ENCODE data around the gene LAMB4. TPM values are rescaled to one million over a fixed set of nuclear protein-coding genes. Genes with fewer than 3 reads are reported as not detected.

The LAMB4 gene
- polyA plus RNA-seq, 1 of the 3 experiments (the other 2 are of a cell fraction), result 0.36 TPM

- CTCF ChIA-PET, result no interaction called here
Observed at GRCh38 chr7:108127461-108127860, 2.7 kb downstream of the LAMB4 start.

More at GRCh38 chr7:108127461-108127860, 2.7 kb downstream of the LAMB4 start:
- POLR2A ChIA-PET, result no interaction called here
- H3K4me2 ChIP-seq, result no peak overlapping the region
- 74% methylated on average over 5 of the region's 5 CpGs for WGBS (ENCODE audit: low lambda C conversion rate)
- no peaks in the 10 kb centered on the region for H3K36me3 ChIP-seq (replicated peaks in 1 of 2; ENCODE audit: control insufficient read depth in 1 of 2, insufficient read depth in 2 of 2, low read length in 1 of 2)
- TF ChIP-seq POLR2AphosphoS5 (IDR thresholded peaks at IDR 0.05; ENCODE audit: low read depth, low read length), result no peak
- TF ChIP-seq RAD21 (IDR thresholded peaks at IDR 0.05; ENCODE audit: low read length), result no peak
- TF ChIP-seq SIN3A (IDR thresholded peaks at IDR 0.05; ENCODE audit: borderline replicate concordance, low read depth, low read length), result no peak
- no peak for TF ChIP-seq RFX5 (IDR thresholded peaks at IDR 0.05; ENCODE audit: low read length)
- TF ChIP-seq CTCF (IDR thresholded peaks at IDR 0.05), result no peak
- TF ChIP-seq, protein P1, sequence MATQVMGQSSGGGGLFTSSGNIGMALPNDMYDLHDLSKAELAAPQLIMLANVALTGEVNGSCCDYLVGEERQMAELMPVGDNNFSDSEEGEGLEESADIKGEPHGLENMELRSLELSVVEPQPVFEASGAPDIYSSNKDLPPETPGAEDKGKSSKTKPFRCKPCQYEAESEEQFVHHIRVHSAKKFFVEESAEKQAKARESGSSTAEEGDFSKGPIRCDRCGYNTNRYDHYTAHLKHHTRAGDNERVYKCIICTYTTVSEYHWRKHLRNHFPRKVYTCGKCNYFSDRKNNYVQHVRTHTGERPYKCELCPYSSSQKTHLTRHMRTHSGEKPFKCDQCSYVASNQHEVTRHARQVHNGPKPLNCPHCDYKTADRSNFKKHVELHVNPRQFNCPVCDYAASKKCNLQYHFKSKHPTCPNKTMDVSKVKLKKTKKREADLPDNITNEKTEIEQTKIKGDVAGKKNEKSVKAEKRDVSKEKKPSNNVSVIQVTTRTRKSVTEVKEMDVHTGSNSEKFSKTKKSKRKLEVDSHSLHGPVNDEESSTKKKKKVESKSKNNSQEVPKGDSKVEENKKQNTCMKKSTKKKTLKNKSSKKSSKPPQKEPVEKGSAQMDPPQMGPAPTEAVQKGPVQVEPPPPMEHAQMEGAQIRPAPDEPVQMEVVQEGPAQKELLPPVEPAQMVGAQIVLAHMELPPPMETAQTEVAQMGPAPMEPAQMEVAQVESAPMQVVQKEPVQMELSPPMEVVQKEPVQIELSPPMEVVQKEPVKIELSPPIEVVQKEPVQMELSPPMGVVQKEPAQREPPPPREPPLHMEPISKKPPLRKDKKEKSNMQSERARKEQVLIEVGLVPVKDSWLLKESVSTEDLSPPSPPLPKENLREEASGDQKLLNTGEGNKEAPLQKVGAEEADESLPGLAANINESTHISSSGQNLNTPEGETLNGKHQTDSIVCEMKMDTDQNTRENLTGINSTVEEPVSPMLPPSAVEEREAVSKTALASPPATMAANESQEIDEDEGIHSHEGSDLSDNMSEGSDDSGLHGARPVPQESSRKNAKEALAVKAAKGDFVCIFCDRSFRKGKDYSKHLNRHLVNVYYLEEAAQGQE (IDR thresholded peaks at IDR 0.05; ENCODE audit: low read depth, low read length), result no peak
- no peak for TF ChIP-seq PBX3 (IDR thresholded peaks at IDR 0.05)
- TF ChIP-seq RCOR1 (IDR thresholded peaks at IDR 0.05; ENCODE audit: low read length), result no peak
- TF ChIP-seq SMC3 (IDR thresholded peaks at IDR 0.05; ENCODE audit: low read depth, low read length), result no peak
- TF ChIP-seq FOSL2 (IDR thresholded peaks at IDR 0.05; ENCODE audit: borderline replicate concordance, low read depth), result no peak
- TF ChIP-seq MXI1 (IDR thresholded peaks at IDR 0.05; ENCODE audit: low read depth, low read length), result no peak
- no peak for TF ChIP-seq NFIC (IDR thresholded peaks at IDR 0.05; ENCODE audit: borderline replicate concordance)
- no peak for TF ChIP-seq ELF1 (IDR thresholded peaks at IDR 0.05)
- no peaks in the 10 kb centered on the region for H3K9me3 ChIP-seq
- H3K27me3 ChIP-seq (ENCODE audit: insufficient read depth), result no peaks in the 10 kb centered on the region
- H3K4me1 ChIP-seq (ENCODE audit: control insufficient read depth in 1 of 2, insufficient read depth in 2 of 2, low read depth in 1 of 2, low read length in 1 of 2), result peaks cover 0 to 9% of the 10 kb centered on the region in 2 experiments; a peak in 2 of 4 replicates
- DNase-seq, result no peak
- no peaks in the 10 kb centered on the region for H3K9me2 ChIP-seq
- no peak overlapping the region for H3K9ac ChIP-seq
- no peak overlapping the region for H3K4me3 ChIP-seq (ENCODE audit: low read depth in 2 of 2, low read length in 1 of 2)
- no peaks in the 10 kb centered on the region for H3F3A ChIP-seq (replicated peaks; ENCODE audit: insufficient read depth)
- no peak overlapping the region for H2AFZ ChIP-seq (ENCODE audit: low read depth)
- H3K27ac ChIP-seq (ENCODE audit: low read depth in 2 of 2, low read length in 1 of 2), result no peak overlapping the region
- no peaks in the 10 kb centered on the region for H3K79me2 ChIP-seq (ENCODE audit: insufficient read depth)
- no peaks in the 10 kb centered on the region for H4K20me1 ChIP-seq (ENCODE audit: insufficient read depth)
